Neural progenitor cell (in vitro differentiated cells): ENCODE results near the gene CD96. TPM values are rescaled to one million over a fixed set of nuclear protein-coding genes. Genes with fewer than 3 reads are reported as not detected.

ENCODE experiments used
- DNase-seq: peaks from one replicate; pipeline ENCODE4 v3.0.0-alpha.2; 2016; ENCODE audit warnings: low spot score
- H2AFZ ChIP-seq: fragments of 200-600 bp; sonication (generic); replicated peaks from 2 replicates; pipeline ENCODE4 v1.6.1; 2016; ENCODE audit warnings: antibody characterized with exemption
- H3F3A ChIP-seq: fragments of 200-600 bp; sonication (generic); 2 replicates; pipeline ENCODE4 v1.6.1; 2016; ENCODE audit warnings: antibody characterized with exemption, low read depth
- H3K27ac ChIP-seq: fragments of 200-600 bp; sonication (generic); 2 replicates; pipeline ENCODE4 v1.5.1; 2016; ENCODE audit warnings: mild to moderate bottlenecking
- H3K27me3 ChIP-seq: fragments of 200-600 bp; sonication (generic); 2 replicates; pipeline ENCODE4 v1.6.1; 2016; ENCODE audit warnings: mild to moderate bottlenecking, moderate library complexity
- H3K36me3 ChIP-seq: fragments of 200-600 bp; sonication (generic); 2 replicates; pipeline ENCODE4 v1.5.1; 2016
- H3K4me1 ChIP-seq: fragments of 200-600 bp; sonication (generic); 2 replicates; pipeline ENCODE4 v1.6.1; 2016; ENCODE audit warnings: mixed run types
- H3K4me2 ChIP-seq: fragments of 200-600 bp; sonication (generic); 2 replicates; pipeline ENCODE4 v1.6.1; 2016
- H3K4me3 ChIP-seq: fragments of 200-600 bp; sonication (generic); 2 replicates; pipeline ENCODE4 v1.5.1; 2016
- H3K79me2 ChIP-seq: fragments of 200-600 bp; sonication (generic); 2 replicates; pipeline ENCODE4 v1.6.1; 2016; ENCODE audit warnings: low read depth
- H3K9ac ChIP-seq: fragments of 200-600 bp; sonication (generic); 2 replicates; pipeline ENCODE4 v1.6.1; 2016
- H3K9me3 ChIP-seq: fragments of 200-600 bp; sonication (generic); 2 replicates; pipeline ENCODE4 v1.5.1; 2016; ENCODE audit warnings: low read depth
- H4K20me1 ChIP-seq: fragments of 200-600 bp; sonication (generic); 2 replicates; pipeline ENCODE4 v1.6.1; 2016; ENCODE audit warnings: low read depth
- H3K27ac Mint-ChIP-seq: 3 replicates; pipeline ENCODE4 v1.8.0; 2021; ENCODE audit warnings: mixed read lengths
- H3K27me3 Mint-ChIP-seq: 2 replicates; pipeline ENCODE4 v1.8.0; 2022; ENCODE audit warnings: low read depth, mild to moderate bottlenecking, inconsistent platforms, moderate library complexity, mixed read lengths; ENCODE audit not compliant: insufficient read depth
- H3K36me3 Mint-ChIP-seq: 3 replicates; pipeline ENCODE4 v1.8.0; 2021; ENCODE audit warnings: mixed read lengths
- H3K4me1 Mint-ChIP-seq: 3 replicates; pipeline ENCODE4 v1.8.0; 2021; ENCODE audit warnings: mixed read lengths
- H3K4me3 Mint-ChIP-seq: 3 replicates; pipeline ENCODE4 v1.8.0; 2021; ENCODE audit warnings: mild to moderate bottlenecking, moderate library complexity, mixed read lengths
- H3K9me3 Mint-ChIP-seq: 3 replicates; pipeline ENCODE4 v1.8.0; 2020; ENCODE audit warnings: mixed read lengths
- EZH2 ChIP-seq: fragments of 200-600 bp; sonication (generic); IDR thresholded peaks from 2 replicates; pipeline ENCODE4 v1.6.1; 2017; ENCODE audit warnings: antibody characterized with exemption, mild to moderate bottlenecking, moderate library complexity
- EZH2phosphoT487 ChIP-seq: fragments of 200-600 bp; sonication (generic); IDR thresholded peaks from 2 replicates; pipeline ENCODE4 v1.6.1; 2017; ENCODE audit warnings: antibody characterized with exemption
- total RNA-seq: library from RNA; depleted of rRNA; stranded (reverse); fragments of >200 nt; gene quantifications from 2 replicates; pipeline ENCODE4 v1.2.3, GENCODE V29; 2015; ENCODE audit warnings: low replicate concordance
- TF ChIP-seq, protein P1 (sequence below): fragments of 200-600 bp; sonication (generic); IDR thresholded peaks from 2 replicates; pipeline ENCODE4 v1.5.1; 2017; ENCODE audit warnings: antibody characterized with exemption, mild to moderate bottlenecking

Gene CD96
- total RNA-seq, 1 donor from 2014 or later, result not detected

DNA sequence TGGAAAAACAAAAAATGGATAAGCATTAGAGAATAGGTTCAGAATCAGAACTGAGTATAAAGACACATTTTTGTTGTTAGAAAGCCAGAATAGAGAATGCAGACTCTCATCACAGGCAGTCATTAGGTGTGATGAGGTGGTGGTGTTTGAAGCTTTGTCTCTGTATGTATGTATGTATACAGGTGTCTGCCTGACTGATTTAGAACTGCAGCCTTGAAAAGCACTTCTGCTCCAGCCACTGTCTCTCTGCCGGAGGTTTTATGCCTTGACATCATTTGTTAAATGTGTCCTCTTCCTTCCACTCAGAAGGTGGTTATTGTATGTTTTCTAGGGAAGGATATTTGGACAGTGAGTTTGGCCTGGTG, 133.8 kb downstream of the CD96 start:
- H3K9me3 Mint-ChIP-seq, result no peaks in the 10 kb centered on the region
- Histone ChIP-seq H3K4me3 (peak overlapping the region; percentile 55), H3K79me2 (peaks cover 5% of the 10 kb centered on the region), H4K20me1 (no peaks in the 10 kb centered on the region), H3K36me3 (no peaks in the 10 kb centered on the region), H2AFZ (no peak overlapping the region), H3F3A (no peaks in the 10 kb centered on the region), H3K4me2 (peak overlapping the region; percentile 85), H3K9me3 (no peaks in the 10 kb centered on the region), H3K4me1 (peaks cover 16% of the 10 kb centered on the region), H3K27me3 (peaks cover 23% of the 10 kb centered on the region), H3K27ac (no peak overlapping the region), H3K9ac (no peak overlapping the region)
- DNase-seq, result no peak
- H3K27me3 Mint-ChIP-seq, result peaks cover 3% of the 10 kb centered on the region
- no peak overlapping the region for H3K27ac Mint-ChIP-seq
- TF ChIP-seq, protein P1, sequence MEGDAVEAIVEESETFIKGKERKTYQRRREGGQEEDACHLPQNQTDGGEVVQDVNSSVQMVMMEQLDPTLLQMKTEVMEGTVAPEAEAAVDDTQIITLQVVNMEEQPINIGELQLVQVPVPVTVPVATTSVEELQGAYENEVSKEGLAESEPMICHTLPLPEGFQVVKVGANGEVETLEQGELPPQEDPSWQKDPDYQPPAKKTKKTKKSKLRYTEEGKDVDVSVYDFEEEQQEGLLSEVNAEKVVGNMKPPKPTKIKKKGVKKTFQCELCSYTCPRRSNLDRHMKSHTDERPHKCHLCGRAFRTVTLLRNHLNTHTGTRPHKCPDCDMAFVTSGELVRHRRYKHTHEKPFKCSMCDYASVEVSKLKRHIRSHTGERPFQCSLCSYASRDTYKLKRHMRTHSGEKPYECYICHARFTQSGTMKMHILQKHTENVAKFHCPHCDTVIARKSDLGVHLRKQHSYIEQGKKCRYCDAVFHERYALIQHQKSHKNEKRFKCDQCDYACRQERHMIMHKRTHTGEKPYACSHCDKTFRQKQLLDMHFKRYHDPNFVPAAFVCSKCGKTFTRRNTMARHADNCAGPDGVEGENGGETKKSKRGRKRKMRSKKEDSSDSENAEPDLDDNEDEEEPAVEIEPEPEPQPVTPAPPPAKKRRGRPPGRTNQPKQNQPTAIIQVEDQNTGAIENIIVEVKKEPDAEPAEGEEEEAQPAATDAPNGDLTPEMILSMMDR, result no peak
- TF ChIP-seq EZH2, result no peak
- no peak for TF ChIP-seq EZH2phosphoT487
- peaks cover 35% of the 10 kb centered on the region for H3K4me1 Mint-ChIP-seq
- no peaks in the 10 kb centered on the region for H3K36me3 Mint-ChIP-seq
- peak overlapping the region; percentile 95 for H3K4me3 Mint-ChIP-seq

DNA sequence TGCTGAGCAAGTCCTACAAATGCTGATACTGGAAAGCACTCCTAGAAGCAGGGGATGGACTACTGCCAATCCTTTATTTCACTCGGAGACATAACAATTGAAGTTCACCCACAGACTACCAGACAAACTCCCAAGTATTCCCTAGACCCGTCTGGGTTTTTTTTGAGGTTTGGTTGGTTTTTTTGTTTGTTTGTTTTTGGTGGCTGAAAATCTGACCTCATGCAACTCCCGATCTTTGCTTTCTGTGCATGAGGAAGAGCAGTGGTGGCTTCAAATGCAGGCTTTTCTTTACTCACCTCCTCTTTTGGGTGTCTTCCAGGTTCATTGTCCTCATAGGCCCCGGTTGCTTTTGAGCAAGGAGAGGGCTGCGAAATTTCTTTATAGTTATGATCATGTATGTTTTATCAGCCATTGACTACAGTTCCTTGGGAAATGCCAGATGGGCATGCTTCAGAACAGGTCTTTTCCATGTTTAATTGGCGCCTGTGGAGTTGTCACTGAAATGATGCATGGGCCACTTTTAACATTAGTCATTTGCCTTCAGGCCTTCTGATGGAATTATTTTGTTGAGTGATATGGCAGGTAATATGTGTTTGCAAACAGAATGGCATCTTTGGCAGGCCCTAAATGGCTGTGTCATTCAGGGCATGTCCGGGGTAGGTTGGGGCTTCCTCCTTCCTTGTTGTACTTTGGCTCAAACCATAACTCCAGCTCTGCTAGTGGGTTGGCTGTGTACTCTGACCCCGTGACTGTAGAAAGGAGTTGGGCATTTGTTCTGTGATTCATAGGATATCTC, 134.4 kb downstream of the CD96 start:
- no peaks in the 10 kb centered on the region for H3K36me3 Mint-ChIP-seq
- H3K27me3 ChIP-seq, result peaks cover 23% of the 10 kb centered on the region
- H3K27ac ChIP-seq, result no peak overlapping the region
- no peak overlapping the region for H2AFZ ChIP-seq
- no peak overlapping the region for H3K9ac ChIP-seq
- H3K4me2 ChIP-seq, result peak overlapping the region; percentile 85
- peak overlapping the region; percentile 95 for H3K4me3 Mint-ChIP-seq
- peaks cover 2% of the 10 kb centered on the region for H4K20me1 ChIP-seq
- no peak for TF ChIP-seq EZH2
- TF ChIP-seq, protein P1, result no peak
- TF ChIP-seq EZH2phosphoT487, result no peak
- H3F3A ChIP-seq, result no peaks in the 10 kb centered on the region
- no peaks in the 10 kb centered on the region for H3K9me3 ChIP-seq
- no peak overlapping the region for H3K27ac Mint-ChIP-seq
- no peak for DNase-seq
- H3K4me1 Mint-ChIP-seq, result peaks cover 37% of the 10 kb centered on the region
- H3K4me1 ChIP-seq, result peaks cover 16% of the 10 kb centered on the region
- no peaks in the 10 kb centered on the region for H3K9me3 Mint-ChIP-seq
- H3K36me3 ChIP-seq, result no peaks in the 10 kb centered on the region
- H3K79me2 ChIP-seq, result peaks cover 5% of the 10 kb centered on the region
- H3K27me3 Mint-ChIP-seq, result peaks cover under 1% of the 10 kb centered on the region
- H3K4me3 ChIP-seq, result peak overlapping the region; percentile 55

DNA sequence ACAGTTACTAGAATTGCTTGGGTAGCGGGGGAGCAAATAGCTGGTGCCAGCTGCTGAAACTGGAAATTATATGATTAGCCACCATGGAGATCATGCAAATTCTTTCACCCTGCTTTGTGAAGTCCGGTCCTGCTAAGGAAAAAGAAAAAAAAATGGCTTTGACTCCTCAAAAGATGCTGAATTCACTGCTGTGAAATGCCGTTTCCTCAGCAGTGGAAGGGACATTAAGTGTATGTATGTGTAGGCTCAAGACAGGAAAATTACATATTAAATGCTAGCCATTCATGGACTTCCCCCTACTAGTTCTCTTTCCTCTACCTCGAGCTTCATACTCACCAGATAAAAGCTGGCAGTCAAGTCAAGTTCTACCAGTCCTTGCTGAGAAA, 135.0 kb downstream of the CD96 start:
- TF ChIP-seq, protein P1, result no peak
- no peak for TF ChIP-seq EZH2
- no peak for TF ChIP-seq EZH2phosphoT487
- no peaks in the 10 kb centered on the region for H3F3A ChIP-seq
- no peaks in the 10 kb centered on the region for H3K36me3 Mint-ChIP-seq
- H3K9ac ChIP-seq, result no peak overlapping the region
- H2AFZ ChIP-seq, result no peak overlapping the region
- peaks cover 43% of the 10 kb centered on the region for H3K4me1 Mint-ChIP-seq
- H4K20me1 ChIP-seq, result peaks cover 4% of the 10 kb centered on the region
- no peaks in the 10 kb centered on the region for H3K9me3 ChIP-seq
- H3K4me2 ChIP-seq, result peak overlapping the region; percentile 85
- H3K27me3 ChIP-seq, result peaks cover 22% of the 10 kb centered on the region
- no peaks in the 10 kb centered on the region for H3K9me3 Mint-ChIP-seq
- DNase-seq, result no peak
- H3K27ac Mint-ChIP-seq, result no peak overlapping the region
- peaks cover 16% of the 10 kb centered on the region for H3K4me1 ChIP-seq
- no peak overlapping the region for H3K4me3 Mint-ChIP-seq
- H3K4me3 ChIP-seq, result no peak overlapping the region
- H3K79me2 ChIP-seq, result peaks cover 5% of the 10 kb centered on the region
- H3K27me3 Mint-ChIP-seq, result no peaks in the 10 kb centered on the region
- H3K36me3 ChIP-seq, result no peaks in the 10 kb centered on the region
- H3K27ac ChIP-seq, result no peak overlapping the region
